ENCODE results near the gene SLC25A48. TPM values are rescaled to one million over a fixed set of nuclear protein-coding genes. Genes with fewer than 3 reads are reported as not detected.

The SLC25A48 gene
- total and polyA plus RNA-seq, 2 of the 4 experiments (the other 2 are of a cell fraction): not detected

DNA sequence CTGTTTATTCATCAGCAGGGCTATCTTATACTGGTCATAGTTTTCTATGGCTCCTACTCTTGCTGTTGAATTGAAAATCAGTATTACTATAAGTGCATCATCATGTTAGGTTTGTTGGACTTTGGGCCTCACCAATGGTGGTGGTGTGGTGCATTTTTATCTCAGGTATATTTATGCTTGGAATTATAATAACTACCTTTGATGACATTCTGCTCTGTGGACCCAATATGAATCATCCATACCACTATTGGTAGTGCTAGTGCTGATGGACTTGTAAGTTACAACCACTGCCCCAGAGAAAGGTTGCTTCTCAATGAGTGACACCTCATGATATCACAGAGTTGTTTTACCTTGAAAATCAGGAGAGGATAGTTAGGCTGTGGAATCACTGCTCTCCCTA is 33.1 kb downstream of the SLC25A48 start:
- intact Hi-C loops (cut with micrococcal nuclease) (no loop called here), dilution Hi-C loops (cut with HindIII; ENCODE audit: low sequenced_read_pairs, unreplicated experiment) (no loop called here), in situ Hi-C loops (cut with MboI; ENCODE audit: low sequenced_read_pairs) (no loop called here)
- Histone ChIP-seq H4K8ac (ENCODE audit: low read depth in 2 of 2, low read length in 2 of 2) (no peak overlapping the region), H3K27ac (ENCODE audit: insufficient read depth, low read length) (no peak overlapping the region), H3K14ac (replicated peaks; ENCODE audit: low read depth, low read length) (no peak overlapping the region), H3K79me1 (ENCODE audit: low read depth in 1 of 2, low read length in 2 of 2) (no peaks in the 10 kb centered on the region), H2BK5ac (ENCODE audit: low read depth, low read length, poor library complexity, severe bottlenecking) (no peak overlapping the region), H3K4me3 (ENCODE audit: insufficient read depth, low read depth, low read length) (no peak overlapping the region), H3K4me2 (ENCODE audit: low read depth, low read length) (no peak overlapping the region), H3K4ac (ENCODE audit: low read depth, low read length) (no peak overlapping the region), H2BK15ac (ENCODE audit: low read depth, low read length) (no peak overlapping the region), H4K20me1 (ENCODE audit: insufficient read depth, low read length) (no peaks in the 10 kb centered on the region), H3K23ac (ENCODE audit: low read depth, low read length) (no peak overlapping the region), H3K4me1 (ENCODE audit: control insufficient read depth, insufficient read depth, low read length) (no peaks in the 10 kb centered on the region), H2BK120ac (ENCODE audit: low read depth, low read length) (no peak overlapping the region), H3K18ac (ENCODE audit: low read depth, low read length) (no peak overlapping the region), H4K91ac (ENCODE audit: insufficient read depth, low read depth, low read length) (no peak overlapping the region), H3K36me3 (ENCODE audit: control insufficient read depth, insufficient read depth, low read length) (no peaks in the 10 kb centered on the region), H3K9me3 (ENCODE audit: control insufficient read depth, insufficient read depth, low read length) (no peaks in the 10 kb centered on the region), H2BK20ac (ENCODE audit: low read depth, low read length) (no peak overlapping the region), H4K5ac (ENCODE audit: low read depth, low read length) (no peak overlapping the region), H2AK9ac (replicated peaks; ENCODE audit: low read depth, low read length, poor library complexity) (no peak overlapping the region), H2AFZ (replicated peaks; ENCODE audit: low read length, poor library complexity) (no peak overlapping the region), H3K27me3 (ENCODE audit: control insufficient read depth, insufficient read depth, low read length) (peaks cover 2% of the 10 kb centered on the region), H2AK5ac (ENCODE audit: low read depth, low read length) (no peak overlapping the region), H3K9me1 (ENCODE audit: insufficient read depth, low read length) (no peaks in the 10 kb centered on the region), H3K56ac (ENCODE audit: extremely low read depth, insufficient read depth, low read length) (no peak overlapping the region), H3K9ac (ENCODE audit: low read depth, low read length) (no peak overlapping the region)
- ATAC-seq (ENCODE audit: low read depth) (no peak), DNase-seq (no peak)
- TF ChIP-seq POLR2A (IDR thresholded peaks at IDR 0.05; ENCODE audit: low read depth, low read length) (no peak), RFX5 (IDR thresholded peaks at IDR 0.05; ENCODE audit: low read depth, low read length) (no peak), MAFK (IDR thresholded peaks at IDR 0.05; ENCODE audit: low read depth, low read length) (no peak), MXI1 (IDR thresholded peaks at IDR 0.05; ENCODE audit: borderline replicate concordance, low read depth, low read length) (no peak), CEBPB (IDR thresholded peaks at IDR 0.05; ENCODE audit: low read depth, low read length) (no peak), USF2 (IDR thresholded peaks at IDR 0.05; ENCODE audit: low read depth, low read length) (no peak), NFE2L2 (IDR thresholded peaks at IDR 0.05; ENCODE audit: low read depth, low read length) (no peak), SMC3 (IDR thresholded peaks at IDR 0.05; ENCODE audit: low read depth, low read length) (no peak), RAD21 (IDR thresholded peaks at IDR 0.05; ENCODE audit: low read length) (no peak), RCOR1 (IDR thresholded peaks at IDR 0.05; ENCODE audit: insufficient replicate concordance, low read length) (no peak), CHD1 (IDR thresholded peaks at IDR 0.05; ENCODE audit: low read depth, low read length) (no peak), BHLHE40 (IDR thresholded peaks at IDR 0.05; ENCODE audit: low read depth, low read length) (no peak), FOS (IDR thresholded peaks at IDR 0.05; ENCODE audit: low read depth, low read length) (no peak), MAZ (IDR thresholded peaks at IDR 0.05; ENCODE audit: borderline replicate concordance, low read depth, low read length) (no peak)
- TF ChIP-seq, protein P1, sequence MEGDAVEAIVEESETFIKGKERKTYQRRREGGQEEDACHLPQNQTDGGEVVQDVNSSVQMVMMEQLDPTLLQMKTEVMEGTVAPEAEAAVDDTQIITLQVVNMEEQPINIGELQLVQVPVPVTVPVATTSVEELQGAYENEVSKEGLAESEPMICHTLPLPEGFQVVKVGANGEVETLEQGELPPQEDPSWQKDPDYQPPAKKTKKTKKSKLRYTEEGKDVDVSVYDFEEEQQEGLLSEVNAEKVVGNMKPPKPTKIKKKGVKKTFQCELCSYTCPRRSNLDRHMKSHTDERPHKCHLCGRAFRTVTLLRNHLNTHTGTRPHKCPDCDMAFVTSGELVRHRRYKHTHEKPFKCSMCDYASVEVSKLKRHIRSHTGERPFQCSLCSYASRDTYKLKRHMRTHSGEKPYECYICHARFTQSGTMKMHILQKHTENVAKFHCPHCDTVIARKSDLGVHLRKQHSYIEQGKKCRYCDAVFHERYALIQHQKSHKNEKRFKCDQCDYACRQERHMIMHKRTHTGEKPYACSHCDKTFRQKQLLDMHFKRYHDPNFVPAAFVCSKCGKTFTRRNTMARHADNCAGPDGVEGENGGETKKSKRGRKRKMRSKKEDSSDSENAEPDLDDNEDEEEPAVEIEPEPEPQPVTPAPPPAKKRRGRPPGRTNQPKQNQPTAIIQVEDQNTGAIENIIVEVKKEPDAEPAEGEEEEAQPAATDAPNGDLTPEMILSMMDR (conservative IDR thresholded peaks at IDR 0.05; ENCODE audit: low read depth, low read length): no peak
- TF ChIP-seq, protein P2, sequence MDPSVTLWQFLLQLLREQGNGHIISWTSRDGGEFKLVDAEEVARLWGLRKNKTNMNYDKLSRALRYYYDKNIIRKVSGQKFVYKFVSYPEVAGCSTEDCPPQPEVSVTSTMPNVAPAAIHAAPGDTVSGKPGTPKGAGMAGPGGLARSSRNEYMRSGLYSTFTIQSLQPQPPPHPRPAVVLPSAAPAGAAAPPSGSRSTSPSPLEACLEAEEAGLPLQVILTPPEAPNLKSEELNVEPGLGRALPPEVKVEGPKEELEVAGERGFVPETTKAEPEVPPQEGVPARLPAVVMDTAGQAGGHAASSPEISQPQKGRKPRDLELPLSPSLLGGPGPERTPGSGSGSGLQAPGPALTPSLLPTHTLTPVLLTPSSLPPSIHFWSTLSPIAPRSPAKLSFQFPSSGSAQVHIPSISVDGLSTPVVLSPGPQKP (IDR thresholded peaks at IDR 0.05; ENCODE audit: borderline replicate concordance, low read depth, low read length): no peak
- POLR2A ChIA-PET (ENCODE audit: unreplicated experiment): no interaction called here
- CTCF ChIA-PET: no interaction called here
- no TSS peak for BruUV-seq (replicated peaks)
